ENCODE measurements around the gene NAA25. TPM values are rescaled to one million over a fixed set of nuclear protein-coding genes. Genes with fewer than 3 reads are reported as not detected.
A peak's percentile ranks its signal among the peaks of the same experiment; 100 is the strongest.

Gene NAA25
- total and polyA plus RNA-seq, 2 of the 4 experiments (the other 2 are of a cell fraction): 10.3 to 25.5 TPM

GRCh38 chr12:112122823-112123690, 14.5 kb upstream of the NAA25 start:
- Histone ChIP-seq H2BK15ac (ENCODE audit: low read depth, low read length) (peak overlapping the region; percentile 51; the same call in 2 of the 3 replicates), H3K27me3 (ENCODE audit: control insufficient read depth, insufficient read depth, low read length) (no peaks in the 10 kb centered on the region), H3K18ac (ENCODE audit: low read depth, low read length) (peak overlapping the region; percentile 91), H2AK5ac (ENCODE audit: low read depth, low read length) (peak overlapping the region; percentile 72), H3K4me1 (ENCODE audit: control insufficient read depth, insufficient read depth, low read length) (peaks cover 15% of the 10 kb centered on the region), H3K9ac (ENCODE audit: low read depth, low read length) (peak overlapping the region; percentile 54; the same call in 1 of the 2 replicates), H4K91ac (ENCODE audit: insufficient read depth, low read depth, low read length) (peak overlapping the region; percentile 40), H4K20me1 (ENCODE audit: insufficient read depth, low read length) (peaks cover 7% of the 10 kb centered on the region), H3K79me1 (ENCODE audit: low read depth in 1 of 2, low read length in 2 of 2) (peaks cover 0 to 22% of the 10 kb centered on the region in 2 experiments; a peak in 3 of 4 replicates), H2AFZ (replicated peaks; ENCODE audit: low read length, poor library complexity) (no peak overlapping the region), H3K56ac (ENCODE audit: extremely low read depth, insufficient read depth, low read length) (0 out of 2 replicates have a peak overlapping the region, but pooled peaks have one; percentile 13), H3K36me3 (ENCODE audit: control insufficient read depth, insufficient read depth, low read length) (no peaks in the 10 kb centered on the region), H3K9me3 (ENCODE audit: control insufficient read depth, insufficient read depth, low read length) (no peaks in the 10 kb centered on the region), H3K4ac (ENCODE audit: low read depth, low read length) (peak overlapping the region; percentile 62), H3K14ac (replicated peaks; ENCODE audit: low read depth, low read length) (peak overlapping the region; percentile 41; the same call in 1 of the 2 replicates), H2BK5ac (ENCODE audit: low read depth, low read length, poor library complexity, severe bottlenecking) (peak overlapping the region; percentile 96), H3K23ac (ENCODE audit: low read depth, low read length) (peak overlapping the region; percentile 39; the same call in 1 of the 2 replicates), H4K5ac (ENCODE audit: low read depth, low read length) (peak overlapping the region; percentile 81), H2BK20ac (ENCODE audit: low read depth, low read length) (peak overlapping the region; percentile 81), H3K9me1 (ENCODE audit: insufficient read depth, low read length) (0 out of 2 replicates have a peak, but pooled peaks cover 6% of the 10 kb centered on the region), H4K8ac (ENCODE audit: low read depth in 2 of 2, low read length in 2 of 2) (peak overlapping the region in 1 of 2 experiments; percentile 78; a peak in 2 of 4 replicates), H2BK120ac (ENCODE audit: low read depth, low read length) (peak overlapping the region; percentile 85), H2AK9ac (replicated peaks; ENCODE audit: low read depth, low read length, poor library complexity) (no peak overlapping the region), H3K27ac (ENCODE audit: insufficient read depth, low read length) (peak overlapping the region; percentile 98), H3K4me2 (ENCODE audit: low read depth, low read length) (peak overlapping the region; percentile 60), H3K4me3 (ENCODE audit: insufficient read depth, low read depth, low read length) (no peak overlapping the region)
- no TSS peak for BruUV-seq (replicated peaks)
- in situ Hi-C loops (cut with MboI; ENCODE audit: low sequenced_read_pairs) (no loop called here), dilution Hi-C loops (cut with HindIII; ENCODE audit: low sequenced_read_pairs, unreplicated experiment) (no loop called here), intact Hi-C loops (cut with micrococcal nuclease) (loop anchor here (2.0 to 10.0 kb wide), 2 partner anchors 14 to 178 kb away; partner anchors contain the start of gene NAA25)
- WGBS, 2 experiments (ENCODE audit: extremely low coverage in 2 of 2, insufficient read length in 1 of 2): no CpG with 5 or more reads among the region's 12 CpGs
- ATAC-seq (ENCODE audit: low read depth) (peak; percentile 76), DNase-seq (peak; percentile 98)
- ChIA-PET POLR2A (ENCODE audit: unreplicated experiment) (interaction anchor here (0.5 to 1.0 kb wide), 3 partner anchors 10 to 25 kb away, joined by 3 to 14 read pairs (median 4); no protein-coding TSS in a partner anchor), CTCF (interaction anchor here (0.5 to 1.2 kb wide), 3 partner anchors 9 to 297 kb away, joined by 3 read pairs; no protein-coding TSS in a partner anchor)
- TF ChIP-seq POLR2A (IDR thresholded peaks at IDR 0.05; ENCODE audit: low read depth, low read length): no peak
- TF ChIP-seq CHD1 (IDR thresholded peaks at IDR 0.05; ENCODE audit: low read depth, low read length): no peak; the same call in 1 of the 2 replicates
- TF ChIP-seq MAFK (IDR thresholded peaks at IDR 0.05; ENCODE audit: low read depth, low read length): no peak
- TF ChIP-seq RCOR1 (IDR thresholded peaks at IDR 0.05; ENCODE audit: insufficient replicate concordance, low read length): peak; percentile 69
- no peak for TF ChIP-seq NFE2L2 (IDR thresholded peaks at IDR 0.05; ENCODE audit: low read depth, low read length)
- peak; percentile 100 for TF ChIP-seq CEBPB (IDR thresholded peaks at IDR 0.05; ENCODE audit: low read depth, low read length)
- no peak for TF ChIP-seq RFX5 (IDR thresholded peaks at IDR 0.05; ENCODE audit: low read depth, low read length)
- TF ChIP-seq, protein P1, sequence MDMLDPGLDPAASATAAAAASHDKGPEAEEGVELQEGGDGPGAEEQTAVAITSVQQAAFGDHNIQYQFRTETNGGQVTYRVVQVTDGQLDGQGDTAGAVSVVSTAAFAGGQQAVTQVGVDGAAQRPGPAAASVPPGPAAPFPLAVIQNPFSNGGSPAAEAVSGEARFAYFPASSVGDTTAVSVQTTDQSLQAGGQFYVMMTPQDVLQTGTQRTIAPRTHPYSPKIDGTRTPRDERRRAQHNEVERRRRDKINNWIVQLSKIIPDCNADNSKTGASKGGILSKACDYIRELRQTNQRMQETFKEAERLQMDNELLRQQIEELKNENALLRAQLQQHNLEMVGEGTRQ (IDR thresholded peaks at IDR 0.05; ENCODE audit: low read depth, low read length): no peak
- no peak for TF ChIP-seq MAZ (IDR thresholded peaks at IDR 0.05; ENCODE audit: borderline replicate concordance, low read depth, low read length)
- TF ChIP-seq FOS (IDR thresholded peaks at IDR 0.05; ENCODE audit: low read depth, low read length): peak; percentile 77
- peak; percentile 5; the same call in 1 of the 2 replicates for TF ChIP-seq RAD21 (IDR thresholded peaks at IDR 0.05; ENCODE audit: low read length)
- no peak for TF ChIP-seq ELK1 (IDR thresholded peaks at IDR 0.05; ENCODE audit: borderline replicate concordance, low read depth, low read length)
- no peak for TF ChIP-seq CTCF (conservative IDR thresholded peaks at IDR 0.05; ENCODE audit: low read depth, low read length)

All from IMR-90 (cell line).